Hypothalamus (tissue), 51 donors: ENCODE results near the gene SPINDOC.
"Not testable (repeated sequence)": the region's sequence is repeated elsewhere in the genome, so short reads cannot be mapped to it uniquely, and the experiment has no call there.

Experiments
- DNase-seq, 51 donors: peaks; one replicate each; lab custom pipeline; 2025; lab: John Stamatoyannopoulos, UW

The SPINDOC gene

GRCh38 chr11:63849691-63850090, 36.4 kb downstream of the SPINDOC start:
- no peak for DNase-seq

DNA sequence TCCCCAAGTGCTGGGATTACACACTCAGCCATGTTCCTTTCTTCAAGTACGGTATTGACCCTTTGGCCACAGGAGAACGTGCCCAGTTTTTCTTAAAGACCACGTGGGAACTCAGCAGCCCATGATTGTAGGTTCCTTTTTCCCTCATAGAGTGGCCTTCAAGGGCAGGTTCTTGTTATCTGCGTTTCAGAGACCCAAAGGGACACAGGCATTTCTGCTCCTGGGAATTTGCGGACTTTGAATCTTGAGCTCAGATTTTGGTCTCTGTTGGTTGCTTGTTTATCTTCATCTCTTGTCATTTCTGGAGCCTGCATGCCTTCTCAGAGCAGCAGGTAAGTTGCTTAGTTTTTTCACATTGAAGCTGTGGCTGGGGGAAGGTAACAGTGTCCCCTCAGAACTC, 37.7 kb downstream of the SPINDOC start:
- DNase-seq = no peak

- no peak for DNase-seq
Observed at GRCh38 chr11:63851364-63851763, 38.1 kb downstream of the SPINDOC start.

GRCh38 chr11:63853476-63853875, 40.2 kb downstream of the SPINDOC start:
- DNase-seq = no peak

- DNase-seq = no peak
Observed at GRCh38 chr11:63854696-63855095, 41.4 kb downstream of the SPINDOC start.

- no peak for DNase-seq
Observed at GRCh38 chr11:63855975-63856374, 42.7 kb downstream of the SPINDOC start.

GRCh38 chr11:63858628-63859550, 45.6 kb downstream of the SPINDOC start:
- peak in 3 of 51 donors; percentile 19 to 25 (median 19) for DNase-seq

DNA sequence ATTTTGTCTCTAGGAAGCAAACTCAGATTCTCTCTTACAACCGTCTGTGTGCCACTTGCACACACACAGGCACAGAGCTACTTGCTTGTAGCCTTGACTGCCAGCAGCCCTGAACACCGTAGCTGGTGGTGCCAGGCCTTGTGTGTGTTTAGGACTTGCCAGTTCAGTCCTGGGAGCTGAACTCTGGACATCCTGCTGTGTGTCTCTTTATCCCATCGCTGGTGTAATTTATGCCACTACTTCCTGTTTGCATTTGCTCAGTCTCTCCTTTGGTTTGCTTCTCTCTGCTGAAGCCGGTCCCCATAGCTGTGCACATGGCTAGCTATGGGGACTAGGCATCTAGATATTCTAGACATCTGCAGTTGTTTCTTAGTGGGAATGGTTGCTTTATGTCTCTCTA, 49.7 kb downstream of the SPINDOC start:
- DNase-seq = peak in 1 of 51 donors; percentile 24

DNA sequence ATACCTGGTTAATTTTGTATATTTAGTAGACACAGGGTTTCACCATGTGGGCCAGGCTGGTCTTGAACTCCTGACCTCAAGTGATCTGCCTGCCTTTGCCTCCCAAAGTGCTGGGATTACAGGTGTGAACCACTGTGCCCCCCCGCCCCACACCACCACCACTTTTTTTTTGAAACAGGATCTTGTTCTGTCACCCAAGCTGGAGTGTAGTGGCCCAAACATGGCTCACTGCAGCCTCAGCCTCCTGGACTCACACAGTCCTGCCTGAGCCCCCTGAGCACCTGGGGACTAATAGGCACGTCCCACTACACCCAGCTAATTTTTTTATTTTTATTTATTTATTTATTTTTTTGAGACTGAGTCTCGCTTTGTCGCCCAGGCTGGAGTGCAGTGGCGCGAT, 50.4 kb downstream of the SPINDOC start:
- DNase-seq = not testable (repeated sequence)

DNA sequence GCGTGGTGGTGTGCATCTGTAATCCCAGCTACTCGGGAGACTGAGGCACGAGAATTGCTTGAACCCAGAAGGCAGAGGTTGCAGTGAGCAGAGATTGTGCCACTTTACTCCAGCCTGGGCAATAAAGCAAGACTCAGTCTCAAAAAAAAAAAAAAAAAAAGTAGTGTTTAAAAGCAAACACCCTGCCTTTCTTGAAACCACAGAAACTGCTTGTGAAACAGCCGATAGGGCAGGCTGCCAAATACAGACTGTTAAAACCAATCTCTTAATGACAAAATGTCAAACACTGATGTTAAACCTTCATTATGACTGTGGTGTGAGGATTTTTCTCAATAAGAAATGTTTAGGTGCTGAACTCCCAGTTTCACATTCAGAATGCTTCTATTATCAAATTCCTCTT, 53.0 kb downstream of the SPINDOC start:
- no peak for DNase-seq

- DNase-seq = no peak
Observed at GRCh38 chr11:63867511-63867910, 54.3 kb downstream of the SPINDOC start.

DNA sequence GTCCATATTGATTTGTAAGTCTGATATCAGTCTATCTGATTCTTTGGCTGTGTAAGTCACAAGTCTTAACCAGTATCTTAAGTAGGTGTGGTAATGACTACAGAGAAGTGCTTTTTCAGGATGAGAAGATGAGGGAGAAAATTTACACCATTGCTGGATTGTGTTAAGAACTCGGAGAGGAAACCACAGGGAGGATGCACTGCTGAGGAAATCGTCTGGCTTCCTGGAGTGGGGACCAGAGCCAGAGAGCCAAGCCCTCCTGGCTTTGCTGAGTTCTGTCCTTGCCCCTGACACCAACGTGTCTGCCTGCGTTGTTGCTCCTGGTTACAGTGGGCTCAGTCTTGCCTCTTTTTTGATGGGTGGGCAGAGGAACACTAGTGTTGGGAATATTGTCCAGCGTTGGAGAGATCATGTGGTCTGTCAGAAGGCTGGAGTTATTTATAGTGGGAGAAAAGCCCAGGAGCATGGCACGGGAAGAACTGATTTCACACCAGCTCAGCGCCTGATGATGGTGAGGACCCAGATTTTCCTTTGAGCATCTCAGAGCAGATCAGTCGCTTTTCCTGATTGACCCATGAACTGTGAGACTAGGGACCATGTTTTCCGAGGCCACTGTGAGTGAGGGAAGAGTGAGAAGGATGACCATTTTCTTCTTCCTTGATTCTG, 55.3 kb downstream of the SPINDOC start:
- DNase-seq = no peak

- DNase-seq = no peak
Observed at GRCh38 chr11:63869171-63869591, 55.9 kb downstream of the SPINDOC start.

DNA sequence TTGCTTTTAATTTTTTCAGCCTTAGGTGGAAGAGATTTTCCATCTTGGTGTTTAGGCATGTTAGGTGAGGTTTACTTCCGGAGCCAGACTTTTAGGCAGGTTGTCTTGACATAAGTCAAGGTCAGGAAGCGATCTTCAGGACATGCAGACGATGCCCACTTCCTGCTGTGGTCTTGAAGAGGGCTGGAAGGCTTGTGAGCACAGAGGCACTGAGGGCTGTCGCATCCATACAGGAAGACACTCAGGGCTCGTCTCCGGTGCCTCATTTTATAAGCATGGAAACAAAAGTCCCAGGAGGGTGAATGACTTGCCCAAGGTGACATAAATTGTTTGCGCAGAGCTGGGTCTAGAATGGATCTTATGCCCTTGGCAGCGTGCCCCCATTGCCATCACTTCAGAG, 56.4 kb downstream of the SPINDOC start:
- DNase-seq = no peak

DNA sequence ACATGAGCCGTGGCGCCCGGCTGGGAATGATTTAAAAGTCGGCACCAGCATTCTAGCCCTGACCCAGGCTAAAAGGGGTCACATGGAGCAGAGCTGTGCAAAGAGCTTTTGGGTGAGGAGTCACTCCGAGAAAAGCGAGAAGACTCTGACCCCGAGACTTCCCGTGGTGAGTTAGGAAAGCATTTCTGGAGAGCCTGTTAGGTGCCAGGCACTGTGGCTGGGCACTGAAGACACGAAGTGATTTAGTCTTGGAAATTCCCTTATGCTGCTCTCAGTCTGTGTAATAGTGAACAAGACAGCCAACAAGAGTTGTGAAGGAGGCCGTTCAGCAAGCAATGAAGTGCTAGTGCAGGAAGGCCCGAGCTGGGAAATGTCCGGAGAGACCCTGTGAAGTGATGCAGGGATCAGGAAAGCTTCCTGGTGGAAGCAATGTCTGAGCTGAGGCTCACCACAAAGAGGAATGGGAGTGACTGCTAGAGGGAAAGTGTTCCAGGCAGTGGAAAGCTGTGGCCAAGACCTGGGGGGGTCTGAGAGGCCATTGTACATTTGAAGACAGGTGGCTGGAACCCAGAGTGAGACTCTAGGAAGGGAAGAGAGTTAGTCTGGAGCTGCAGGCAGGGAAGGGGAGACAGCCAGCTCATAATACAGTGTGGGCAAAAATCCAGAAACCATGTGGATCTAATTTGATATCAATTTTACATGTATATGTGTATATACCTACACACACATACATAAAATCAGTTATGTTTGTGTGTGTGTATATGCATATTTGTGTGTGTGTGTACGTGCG, 57.3 kb downstream of the SPINDOC start:
- DNase-seq = no peak

DNA sequence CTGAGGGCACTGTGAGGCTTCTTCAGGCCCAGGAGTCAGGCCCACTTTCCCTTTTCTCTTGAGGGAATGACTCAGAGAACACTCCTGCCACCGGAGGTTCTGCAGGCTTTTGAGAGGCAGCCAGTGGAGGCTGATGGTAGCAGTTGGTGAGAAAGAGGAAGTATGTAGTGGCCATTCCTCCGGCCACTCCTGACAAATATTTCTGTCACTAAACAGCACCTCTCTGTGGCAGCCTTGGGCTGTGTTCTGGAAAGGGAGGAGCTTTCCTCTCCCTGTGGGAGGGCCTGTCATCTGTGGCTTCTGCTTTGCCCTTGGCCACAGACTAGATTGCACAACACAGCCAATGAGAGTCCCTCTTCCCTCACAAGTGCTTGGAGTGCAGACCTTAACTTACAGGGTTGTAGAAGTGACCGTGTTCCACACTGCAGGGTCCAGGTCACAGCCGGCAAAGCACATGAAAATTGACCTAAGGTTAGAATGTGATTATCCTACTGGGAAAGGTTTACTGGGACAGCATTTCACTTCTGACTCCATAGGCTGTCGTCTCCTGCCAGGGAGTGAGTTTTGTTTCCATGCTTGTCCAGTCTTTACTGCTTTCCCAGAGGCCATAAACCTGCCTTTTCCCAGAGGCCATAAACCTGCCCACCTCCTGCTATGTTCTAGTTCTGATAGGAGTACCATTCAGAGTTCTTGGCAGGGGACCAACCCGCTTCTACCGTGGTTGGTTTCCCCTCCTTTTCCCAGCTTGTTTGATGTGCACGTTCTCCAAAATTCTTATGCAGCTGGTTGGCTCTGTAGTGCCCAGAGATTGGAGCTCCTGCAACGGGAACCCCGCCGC, 58.9 kb downstream of the SPINDOC start:
- DNase-seq = peak in 40 of 51 donors; percentile 16 to 89 (median 70)

DNA sequence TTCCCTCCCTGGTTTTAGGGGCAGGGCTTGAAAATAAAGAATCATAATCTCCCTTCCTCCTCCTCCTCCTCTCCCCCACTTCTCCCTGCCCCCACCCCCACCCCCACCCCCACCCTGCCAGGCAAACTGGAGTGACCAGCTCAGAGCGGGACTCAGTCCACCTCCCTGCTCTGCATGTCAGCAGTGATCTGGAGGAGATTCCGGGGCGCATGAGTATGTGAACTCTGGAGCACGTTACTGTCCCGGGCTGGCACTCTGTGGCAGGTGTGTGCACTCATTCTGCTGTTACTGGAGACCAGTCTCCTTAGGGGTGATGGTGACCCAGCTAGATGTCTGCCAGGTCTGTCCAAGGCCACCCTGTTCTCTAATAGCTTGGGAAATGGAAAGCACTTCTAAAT, 59.5 kb downstream of the SPINDOC start:
- DNase-seq = no peak

DNA sequence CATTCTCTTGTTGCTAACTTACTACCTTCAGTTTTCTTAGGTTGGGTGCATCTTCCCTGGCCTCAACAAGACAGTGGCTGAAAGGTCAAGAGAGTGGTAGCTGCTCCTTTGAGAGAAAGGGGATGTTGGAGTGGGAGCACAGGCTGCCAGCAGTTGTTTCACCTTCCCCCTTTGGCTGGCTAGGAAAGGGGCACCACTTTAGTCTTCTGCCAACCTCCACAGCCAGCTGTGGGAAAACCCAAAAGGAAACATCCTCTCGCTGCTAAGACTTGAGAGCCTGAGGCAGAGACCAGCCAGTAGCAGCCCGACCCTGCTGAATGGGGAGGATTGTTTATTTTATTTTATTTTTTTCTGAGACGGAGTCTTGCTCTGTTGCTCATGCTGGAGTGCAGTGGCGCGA, 60.1 kb downstream of the SPINDOC start:
- no peak for DNase-seq

DNA sequence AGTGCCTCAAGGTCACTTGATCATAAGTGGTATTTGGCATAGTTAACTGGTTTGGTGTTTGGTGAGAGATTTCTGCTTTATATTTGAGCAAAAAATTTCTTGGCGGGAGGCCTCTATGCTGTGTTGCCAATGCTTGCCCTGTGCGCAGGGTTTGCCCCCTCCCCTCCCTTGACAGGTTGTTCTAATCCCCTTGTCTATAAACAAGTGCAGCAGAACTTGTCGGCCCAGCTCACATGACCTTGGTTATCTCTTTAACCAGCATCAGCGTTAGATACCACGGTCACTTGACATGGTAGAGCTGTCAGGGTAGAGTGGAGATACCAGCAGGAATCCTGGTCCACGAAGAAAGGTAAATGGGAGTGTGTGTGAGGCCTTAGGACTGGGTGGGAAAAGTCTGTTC, 61.3 kb downstream of the SPINDOC start:
- no peak for DNase-seq

DNA sequence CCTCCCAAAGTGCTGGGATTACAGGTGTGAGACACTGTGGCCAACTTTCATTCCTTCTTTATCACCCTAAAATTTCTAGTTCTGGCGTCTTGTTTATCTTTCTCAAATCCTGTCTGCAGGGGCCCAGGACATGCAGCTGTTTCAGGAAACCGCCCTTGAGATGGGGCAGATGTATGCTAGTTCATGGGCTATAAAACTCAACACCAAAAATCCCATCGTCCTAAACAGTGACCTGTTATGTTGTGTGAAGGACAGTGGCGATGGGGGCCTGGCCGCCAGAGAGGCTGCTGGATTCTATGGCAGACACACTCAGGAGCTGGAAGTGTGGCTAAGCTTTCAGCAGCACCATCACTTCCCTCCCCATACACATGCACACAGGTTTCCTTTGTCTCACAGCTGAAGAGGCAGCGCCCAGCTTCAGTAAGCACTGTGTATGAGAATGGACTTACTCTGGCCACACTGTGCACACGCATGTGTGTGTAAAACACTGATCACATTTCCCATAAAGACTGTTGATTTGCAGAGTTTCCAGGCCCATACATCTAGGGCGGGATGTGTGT, 62.3 kb downstream of the SPINDOC start:
- no peak for DNase-seq
